Measurements from ENCODE around the gene RPS2.

The RPS2 gene

GRCh38 chr16:1930338-1930720 is 34.3 kb downstream of the RPS2 start:
- Histone ChIP-seq H3K9ac (ENCODE audit: low read depth, low read length) (peak overlapping the region; percentile 61), H3K27ac (ENCODE audit: low read length) (no peak overlapping the region)
- TF ChIP-seq EZH2 (IDR thresholded peaks at IDR 0.05; ENCODE audit: borderline replicate concordance, low read depth, low read length, severe bottlenecking), result no peak
- TF ChIP-seq CTCF (IDR thresholded peaks at IDR 0.05; ENCODE audit: borderline replicate concordance, extremely low read depth, low read length, poor library complexity, severe bottlenecking), result no peak

DNA sequence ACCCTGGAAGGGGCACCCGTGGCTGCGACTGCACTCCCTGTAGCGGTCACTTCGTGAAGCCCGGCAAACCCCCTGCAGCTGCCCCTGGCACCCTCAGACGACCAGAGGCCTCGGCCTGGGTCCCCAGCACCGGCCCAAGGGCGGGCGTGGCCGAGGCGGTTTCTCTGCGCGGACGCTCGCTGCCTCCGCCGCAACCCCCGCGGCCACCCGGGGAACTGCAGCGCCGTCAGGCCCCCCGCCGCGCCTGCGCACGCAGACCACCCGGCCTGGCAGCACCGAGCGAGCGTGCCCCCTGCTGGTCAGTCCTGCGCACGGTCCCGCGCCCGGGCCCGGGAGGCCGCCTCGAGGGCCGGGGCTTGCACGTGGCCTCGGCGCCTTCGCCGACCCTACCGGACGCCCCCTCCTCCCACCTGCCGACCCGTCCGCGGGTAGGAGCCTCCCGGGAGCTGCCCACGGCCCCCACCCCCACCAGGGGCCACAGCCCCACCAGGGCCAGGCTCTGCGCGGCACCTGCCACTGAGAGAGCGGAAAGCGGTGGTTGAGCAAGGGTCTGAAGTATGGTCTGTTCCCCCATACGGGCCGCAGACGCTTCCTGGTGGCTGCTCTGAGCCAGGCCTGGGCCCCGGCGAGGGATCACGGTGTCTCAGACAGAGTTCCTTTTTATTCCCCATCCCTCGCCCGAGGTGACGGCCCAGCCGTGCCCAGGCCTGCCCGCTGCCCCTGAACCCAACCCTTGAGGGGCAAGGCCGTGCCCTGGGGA is 34.9 kb downstream of the RPS2 start:
- Histone ChIP-seq H3K9ac (ENCODE audit: low read depth, low read length) (peak overlapping the region; percentile 61), H4K20me1 (ENCODE audit: insufficient read depth, low read length) (no peaks in the 10 kb centered on the region), H2AFZ (ENCODE audit: low read depth, low read length) (peak overlapping the region; percentile 95), H3K4me3 (ENCODE audit: low read depth in 1 of 2, low read length in 2 of 2) (peak overlapping the region; percentile 28 to 62; a peak in 3 of 4 replicates), H3K4me1 (ENCODE audit: insufficient read depth, low read length) (peaks cover 12% of the 10 kb centered on the region), H3K79me2 (ENCODE audit: insufficient read depth, low read length) (no peaks in the 10 kb centered on the region), H3K4me2 (ENCODE audit: insufficient read depth, low read length) (peak overlapping the region; percentile 63), H3K27me3 (ENCODE audit: insufficient read depth, low read length, poor library complexity) (no peaks in the 10 kb centered on the region), H3K9me3 (ENCODE audit: insufficient read depth, low read length, severe bottlenecking) (no peaks in the 10 kb centered on the region), H3K27ac (ENCODE audit: low read length) (peak overlapping the region; percentile 65; the same call in 1 of the 2 replicates), H3K36me3 (ENCODE audit: insufficient read depth, low read length) (no peaks in the 10 kb centered on the region)
- ATAC-seq (ENCODE audit: insufficient read depth, low read depth) (peak; percentile 93), DNase-seq (peak; percentile 91)
- TF ChIP-seq EZH2 (IDR thresholded peaks at IDR 0.05; ENCODE audit: borderline replicate concordance, low read depth, low read length, severe bottlenecking) (no peak), CTCF (IDR thresholded peaks at IDR 0.05; ENCODE audit: borderline replicate concordance, extremely low read depth, low read length, poor library complexity, severe bottlenecking) (peak; percentile 99)

More at GRCh38 chr16:1930338-1930720, 34.3 kb downstream of the RPS2 start:
- no peaks in the 10 kb centered on the region for H3K79me2 ChIP-seq (ENCODE audit: insufficient read depth, low read length)
- H3K9me3 ChIP-seq (ENCODE audit: insufficient read depth, low read length, severe bottlenecking), result no peaks in the 10 kb centered on the region
- H3K4me1 ChIP-seq (ENCODE audit: insufficient read depth, low read length), result peaks cover 12% of the 10 kb centered on the region
- no peaks in the 10 kb centered on the region for H4K20me1 ChIP-seq (ENCODE audit: insufficient read depth, low read length)
- no peak overlapping the region for H3K4me3 ChIP-seq (ENCODE audit: low read depth in 1 of 2, low read length in 2 of 2)
- no peaks in the 10 kb centered on the region for H3K36me3 ChIP-seq (ENCODE audit: insufficient read depth, low read length)
- no peak for ATAC-seq (ENCODE audit: insufficient read depth, low read depth)
- peak overlapping the region; percentile 95 for H2AFZ ChIP-seq (ENCODE audit: low read depth, low read length)
- no peaks in the 10 kb centered on the region for H3K27me3 ChIP-seq (ENCODE audit: insufficient read depth, low read length, poor library complexity)
- H3K4me2 ChIP-seq (ENCODE audit: insufficient read depth, low read length), result peak overlapping the region; percentile 63; the same call in 1 of the 2 replicates
- no peak for DNase-seq

DNA sequence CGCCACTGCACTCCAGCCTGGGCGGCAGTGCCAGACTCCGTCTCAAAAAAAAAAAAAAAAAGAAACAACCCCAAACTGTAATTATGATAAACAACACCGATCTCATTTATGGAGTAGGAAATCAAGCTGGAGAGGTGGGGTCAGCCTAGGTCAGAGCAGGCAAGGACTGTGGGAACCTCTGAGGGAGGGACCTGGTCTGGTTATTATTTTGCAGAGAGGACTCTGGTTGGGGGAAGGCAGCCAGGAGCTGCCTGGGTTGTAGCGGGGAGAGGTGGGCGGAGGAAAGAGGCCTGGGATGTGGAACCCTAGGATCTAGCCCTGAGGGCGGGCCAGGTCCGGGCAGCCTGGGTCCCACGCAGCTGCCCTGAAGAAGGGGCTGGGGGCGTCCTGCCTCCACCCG is 35.5 kb downstream of the RPS2 start:
- H3K27ac ChIP-seq (ENCODE audit: low read length), result peak overlapping the region; percentile 65
- ATAC-seq (ENCODE audit: insufficient read depth, low read depth) (peak; percentile 53), DNase-seq (peak; percentile 41)
- no peaks in the 10 kb centered on the region for H3K9me3 ChIP-seq (ENCODE audit: insufficient read depth, low read length, severe bottlenecking)
- TF ChIP-seq EZH2 (IDR thresholded peaks at IDR 0.05; ENCODE audit: borderline replicate concordance, low read depth, low read length, severe bottlenecking) (no peak), CTCF (IDR thresholded peaks at IDR 0.05; ENCODE audit: borderline replicate concordance, extremely low read depth, low read length, poor library complexity, severe bottlenecking) (no peak)
- peaks cover 12% of the 10 kb centered on the region for H3K4me1 ChIP-seq (ENCODE audit: insufficient read depth, low read length)
- H3K27me3 ChIP-seq (ENCODE audit: insufficient read depth, low read length, poor library complexity), result no peaks in the 10 kb centered on the region
- H3K4me2 ChIP-seq (ENCODE audit: insufficient read depth, low read length), result peak overlapping the region; percentile 63
- H3K79me2 ChIP-seq (ENCODE audit: insufficient read depth, low read length), result no peaks in the 10 kb centered on the region
- H3K36me3 ChIP-seq (ENCODE audit: insufficient read depth, low read length), result no peaks in the 10 kb centered on the region
- peak overlapping the region; percentile 61 for H3K9ac ChIP-seq (ENCODE audit: low read depth, low read length)
- peak overlapping the region; percentile 74 for H2AFZ ChIP-seq (ENCODE audit: low read depth, low read length)
- peak overlapping the region; percentile 28 to 62; a peak in 3 of 4 replicates for H3K4me3 ChIP-seq (ENCODE audit: low read depth in 1 of 2, low read length in 2 of 2)
- no peaks in the 10 kb centered on the region for H4K20me1 ChIP-seq (ENCODE audit: insufficient read depth, low read length)
